Measurements from ENCODE around the gene ZYX. TPM values are rescaled to one million over a fixed set of nuclear protein-coding genes. Genes with fewer than 3 reads are reported as not detected.

The ZYX gene
- total and polyA plus RNA-seq, 2 of the 13 experiments (the other 11 are each of a cell fraction or from before 2014, with no cell fraction given) = 9.9 to 13.7 TPM

GRCh38 chr7:143388051-143388450 lies 6.9 kb downstream of the ZYX start:
- Histone ChIP-seq H3K27me3 (ENCODE audit: control insufficient read depth in 1 of 2, insufficient read depth in 2 of 2, low read length in 2 of 2) (no peaks in the 10 kb centered on the region), H3K36me3 (replicated peaks in 1 of 2; ENCODE audit: control insufficient read depth in 1 of 2, insufficient read depth in 2 of 2, low read length in 2 of 2) (peaks cover 11 to 26% of the 10 kb centered on the region in 2 experiments), H3K27ac (ENCODE audit: extremely low read length, insufficient read depth, low read length) (no peak overlapping the region), H2AFZ (ENCODE audit: low read length) (no peak overlapping the region), H3K9me3 (ENCODE audit: low read length) (no peaks in the 10 kb centered on the region), H3K79me2 (ENCODE audit: insufficient read depth, low read length) (peaks cover 3% of the 10 kb centered on the region), H3K9ac (ENCODE audit: insufficient read depth, low read depth, low read length) (no peak overlapping the region), H3K4me3 (replicated peaks in 1 of 3; ENCODE audit: insufficient read depth in 1 of 3, low read depth in 2 of 3, low read length in 3 of 3) (no peak overlapping the region), H3K4me2 (ENCODE audit: low read depth, low read length) (no peak overlapping the region), H4K20me1 (ENCODE audit: insufficient read depth, low read length) (peaks cover 4% of the 10 kb centered on the region; the same call in 1 of the 2 replicates), H3K4me1 (ENCODE audit: insufficient read depth, low read length) (peaks cover 69% of the 10 kb centered on the region)
- CTCF ChIA-PET (ENCODE audit: low intra/inter-chr PET ratio, low total read pairs) = no interaction called here
- no TSS peak for BruUV-seq (replicated peaks)
- in situ Hi-C loops (cut with HindIII; ENCODE audit: extremely low pct_ligation_motif_present, low pct_unique_long_range_greater_than_20kb) = loop anchor here (25.0 kb wide), 1 partner anchor 524 kb away; the partner anchor contains the start of gene TCAF1
- intact Hi-C loops (cut with micrococcal nuclease; ENCODE audit: unreplicated experiment) = no loop called here
- TF ChIP-seq ZFYVE20 (CRISPR knock-in tag; IDR thresholded peaks at IDR 0.05; ENCODE audit: borderline replicate concordance, low read depth) = no peak
- no peak for TF ChIP-seq ZBTB38 (CRISPR knock-in tag; IDR thresholded peaks at IDR 0.05)
- TF ChIP-seq SP140L (CRISPR knock-in tag; IDR thresholded peaks at IDR 0.05; ENCODE audit: borderline replicate concordance) = no peak
- DNase-seq (ENCODE audit: low spot score) (no peak), FAIRE-seq (no peak), ATAC-seq (no peak)
- POLR2A ChIA-PET = interaction anchor here (1.2 kb wide), 1 partner anchor 125 kb away, joined by 3 read pairs; the partner anchor contains the start of gene GSTK1
- 99% methylated on average over 8 of the region's 10 CpGs for WGBS (ENCODE audit: low lambda C conversion rate)

GRCh38 chr7:143388491-143389101 lies 7.5 kb downstream of the ZYX start:
- FAIRE-seq (no peak), DNase-seq (ENCODE audit: low spot score) (no peak), ATAC-seq (no peak)
- in situ Hi-C loops (cut with HindIII; ENCODE audit: extremely low pct_ligation_motif_present, low pct_unique_long_range_greater_than_20kb) (loop anchor here (25.0 kb wide), 1 partner anchor 524 kb away; the partner anchor contains the start of gene TCAF1), intact Hi-C loops (cut with micrococcal nuclease; ENCODE audit: unreplicated experiment) (no loop called here)
- Histone ChIP-seq H3K4me2 (ENCODE audit: low read depth, low read length) (no peak overlapping the region), H4K20me1 (ENCODE audit: insufficient read depth, low read length) (peaks cover 4% of the 10 kb centered on the region; the same call in 1 of the 2 replicates), H3K4me3 (replicated peaks in 1 of 3; ENCODE audit: insufficient read depth in 1 of 3, low read depth in 2 of 3, low read length in 3 of 3) (no peak overlapping the region), H3K9me3 (ENCODE audit: low read length) (no peaks in the 10 kb centered on the region), H3K36me3 (replicated peaks in 1 of 2; ENCODE audit: control insufficient read depth in 1 of 2, insufficient read depth in 2 of 2, low read length in 2 of 2) (peaks cover 11 to 26% of the 10 kb centered on the region in 2 experiments), H3K79me2 (ENCODE audit: insufficient read depth, low read length) (peaks cover 3% of the 10 kb centered on the region), H3K27ac (ENCODE audit: extremely low read length, insufficient read depth, low read length) (no peak overlapping the region), H3K4me1 (ENCODE audit: insufficient read depth, low read length) (peaks cover 69% of the 10 kb centered on the region), H2AFZ (ENCODE audit: low read length) (no peak overlapping the region), H3K27me3 (ENCODE audit: control insufficient read depth in 1 of 2, insufficient read depth in 2 of 2, low read length in 2 of 2) (no peaks in the 10 kb centered on the region), H3K9ac (ENCODE audit: insufficient read depth, low read depth, low read length) (no peak overlapping the region)
- WGBS (ENCODE audit: low lambda C conversion rate) = 96% methylated on average over 16 of the region's 28 CpGs
- BruUV-seq (replicated peaks) = no TSS peak
- ChIA-PET POLR2A (interaction anchor here (1.2 kb wide), 1 partner anchor 126 kb away, joined by 3 read pairs; the partner anchor contains the start of gene GSTK1), CTCF (ENCODE audit: low intra/inter-chr PET ratio, low total read pairs) (no interaction called here)
- TF ChIP-seq ZNF138 (CRISPR knock-in tag; IDR thresholded peaks at IDR 0.05; ENCODE audit: low read depth) = no peak
- no peak for TF ChIP-seq KLF13 (CRISPR knock-in tag; IDR thresholded peaks at IDR 0.05)
- no peak for TF ChIP-seq TOE1 (CRISPR knock-in tag; IDR thresholded peaks at IDR 0.05)
- TF ChIP-seq DRAP1 (CRISPR knock-in tag; IDR thresholded peaks at IDR 0.05) = no peak
- no peak for TF ChIP-seq ZXDC (CRISPR knock-in tag; IDR thresholded peaks at IDR 0.05)
- no peak for TF ChIP-seq ISL2 (CRISPR knock-in tag; IDR thresholded peaks at IDR 0.05)
- TF ChIP-seq CHCHD3 (CRISPR knock-in tag; IDR thresholded peaks at IDR 0.05) = no peak
- TF ChIP-seq ZBTB42 (CRISPR knock-in tag; IDR thresholded peaks at IDR 0.05) = no peak
- TF ChIP-seq ZBTB33 (CRISPR knock-in tag; IDR thresholded peaks at IDR 0.05) = peak; percentile 20; the same call in 1 of the 2 replicates
- TF ChIP-seq RBFOX2 (IDR thresholded peaks at IDR 0.05; ENCODE audit: low read depth, low read length) = peak; percentile 41; the same call in 1 of the 2 replicates

All from HepG2 (cell line).